Kidney (tissue), 14 donors: ENCODE data around the gene LOXL1. TPM values are rescaled to one million over a fixed set of nuclear protein-coding genes. Genes with fewer than 3 reads are reported as not detected.
A peak's percentile ranks its signal among the peaks of the same experiment; 100 is the strongest.

Experiments
- DNase-seq, 5 donors: peaks; one replicate each; pipeline ENCODE4 v3.0.0-alpha.2; 2013 to 2020
- FAIRE-seq: peaks from 2 replicates; lab custom pipeline; 2012; peaks lifted over from hg19 to GRCh38; lab: Jason Lieb, UNC
- H3K27ac ChIP-seq, 2 donors: one replicate each; pipeline ENCODE4 v1.7.0; 2013; ENCODE audit warnings: low read depth in 2 of 2, low read length in 2 of 2, inconsistent platforms in 1 of 2
- H3K27me3 ChIP-seq: one replicate; pipeline ENCODE4 v1.7.1; 2013; ENCODE audit warnings: low read length, inconsistent platforms; ENCODE audit not compliant: control insufficient read depth, insufficient read depth
- H3K36me3 ChIP-seq, 3 donors: one replicate each; pipeline versions ENCODE4 v1.7.0 to v1.7.1; 2013; ENCODE audit warnings: low read length in 3 of 3, control low read depth in 1 of 3, inconsistent platforms in 1 of 3; ENCODE audit not compliant: insufficient read depth in 3 of 3, control insufficient read depth in 2 of 3
- H3K4me1 ChIP-seq, 3 donors: one replicate each; pipeline versions ENCODE4 v1.7.0 to v1.7.1; 2013; ENCODE audit warnings: low read length in 3 of 3, inconsistent platforms in 1 of 3, low read depth in 1 of 3; ENCODE audit not compliant: control insufficient read depth in 2 of 3, insufficient read depth in 2 of 3
- H3K4me3 ChIP-seq, 3 donors: one replicate each; pipeline versions ENCODE4 v1.7.0 to v1.8.1; 2013; ENCODE audit warnings: low read length in 3 of 3, control low read depth in 1 of 3, inconsistent platforms in 1 of 3
- H3K9ac ChIP-seq, 3 donors: one replicate each; pipeline versions ENCODE4 v1.7.0 to v1.7.1; 2013; ENCODE audit warnings: low read length in 3 of 3, control low read depth in 1 of 3, inconsistent platforms in 1 of 3
- H3K9me3 ChIP-seq, 3 donors: one replicate each; pipeline versions ENCODE4 v1.7.0 to v1.7.1; 2013; ENCODE audit warnings: low read length in 3 of 3, control low read depth in 1 of 3, inconsistent platforms in 1 of 3; ENCODE audit not compliant: control insufficient read depth in 2 of 3, insufficient read depth in 1 of 3
- CTCF ChIP-seq: IDR thresholded peaks from 3 replicates; pipeline ENCODE4 v1.5.1; 2012; ENCODE audit warnings: mild to moderate bottlenecking, moderate library complexity, borderline replicate concordance; ENCODE audit not compliant: insufficient read depth; ENCODE audit errors: extremely low read depth
- intact Hi-C: fragments of 100-400 bp; cut with DNase I; formaldehyde crosslinking; loops from one replicate; pipeline ENCODE4 v1.11.1; 2022
- polyA plus RNA-seq: library from polyadenylated mRNA; stranded (reverse); fragments of 350-450 nt; fragmentation: Illumina TruSeq; extraction: RNeasy Lipid Tissue Mini Kit (QIAGEN cat#74804); gene quantifications from one replicate; pipeline ENCODE4 v1.2.3, GENCODE V29; 2014; ENCODE audit warnings: low read depth, low replicate concordance; ENCODE audit not compliant: insufficient read depth
- total RNA-seq: library from RNA; stranded (reverse); fragmentation: NEBNext Ultra II Directional; extraction: Animal tissue kit (Norgen Biotek cat#: 25700); gene quantifications from one replicate; pipeline ENCODE4 v1.2.1, GENCODE V29; 2021
- donor health status: control.
- donor health status: control.
- donor health status: control.
- donor health status: control.
- donor health status: control.
- donor health status: DM: yes; HTN: yes; CAD: no.
- donor health status: Normal renal cell carcinoma (clear cell type).

Gene LOXL1
- total and polyA plus RNA-seq, 2 donors from 2014 or later, result 33.2 to 35.1 TPM

- H3K9me3 ChIP-seq, result no peaks in the 10 kb centered on the region
- FAIRE-seq, result no peak
- peaks cover 0 to 37% (median 12%) of the 10 kb centered on the region in 3 donors for H3K4me1 ChIP-seq
- no peak overlapping the region for H3K9ac ChIP-seq
- no peak for TF ChIP-seq CTCF
- H3K36me3 ChIP-seq, result no peaks in the 10 kb centered on the region
- H3K27ac ChIP-seq, result peak overlapping the region in 1 of 2 donors; percentile 19
- DNase-seq, result peak in 1 of 5 donors; percentile 66
- H3K4me3 ChIP-seq, result no peak overlapping the region
- no peaks in the 10 kb centered on the region for H3K27me3 ChIP-seq
- intact Hi-C loops, result loop anchor here (10.0 kb wide), 1 partner anchor 56 kb away; no protein-coding TSS in a partner anchor
These were observed 62.2 kb downstream of the LOXL1 start for GRCh38 chr15:73988445-73988969.

GRCh38 chr15:73989001-73989798 lies 62.9 kb downstream of the LOXL1 start:
- no peak overlapping the region for H3K9ac ChIP-seq
- FAIRE-seq, result no peak
- intact Hi-C loops, result loop anchor here (10.0 kb wide), 1 partner anchor 56 kb away; no protein-coding TSS in a partner anchor

GRCh38 chr15:73990250-73991005 lies 64.2 kb downstream of the LOXL1 start:
- peak overlapping the region; percentile 51 to 59 for H3K27ac ChIP-seq
- no peaks in the 10 kb centered on the region for H3K36me3 ChIP-seq
- intact Hi-C loops, result no loop called here
- H3K4me1 ChIP-seq, result peaks cover 0 to 36% (median 12%) of the 10 kb centered on the region in 3 donors
- DNase-seq, result no peak
- no peak overlapping the region for H3K4me3 ChIP-seq
- TF ChIP-seq CTCF, result no peak
- no peak overlapping the region for H3K9ac ChIP-seq
- no peaks in the 10 kb centered on the region for H3K27me3 ChIP-seq
- H3K9me3 ChIP-seq, result no peaks in the 10 kb centered on the region
- FAIRE-seq, result no peak

More at GRCh38 chr15:73989001-73989798, 62.9 kb downstream of the LOXL1 start:
- DNase-seq, result no peak
- H3K27me3 ChIP-seq, result no peaks in the 10 kb centered on the region
- H3K4me1 ChIP-seq, result peaks cover 0 to 40% (median 12%) of the 10 kb centered on the region in 3 donors
- H3K9me3 ChIP-seq, result no peaks in the 10 kb centered on the region
- peak overlapping the region; percentile 19 to 50 for H3K27ac ChIP-seq
- TF ChIP-seq CTCF, result no peak
- no peak overlapping the region for H3K4me3 ChIP-seq
- no peaks in the 10 kb centered on the region for H3K36me3 ChIP-seq
